LNCaP clone FGC (cell line): ENCODE results near the gene TIAM1.

Experiments
- DNase-seq: peaks from one replicate; pipeline ENCODE4 v3.0.0-alpha.2; 2011; ENCODE audit warnings: low read depth
- H3K4me3 ChIP-seq: 2 replicates; pipeline ENCODE4 v1.5.1; 2011; ENCODE audit warnings: mild to moderate bottlenecking, low read depth, low read length, control low read depth
- TF ChIP-seq, protein P1 (sequence below): IDR thresholded peaks from 2 replicates; pipeline ENCODE4 v1.5.1; 2012; ENCODE audit warnings: mild to moderate bottlenecking; ENCODE audit not compliant: control insufficient read depth, insufficient read depth; ENCODE audit errors: extremely low read depth

Gene TIAM1

DNA sequence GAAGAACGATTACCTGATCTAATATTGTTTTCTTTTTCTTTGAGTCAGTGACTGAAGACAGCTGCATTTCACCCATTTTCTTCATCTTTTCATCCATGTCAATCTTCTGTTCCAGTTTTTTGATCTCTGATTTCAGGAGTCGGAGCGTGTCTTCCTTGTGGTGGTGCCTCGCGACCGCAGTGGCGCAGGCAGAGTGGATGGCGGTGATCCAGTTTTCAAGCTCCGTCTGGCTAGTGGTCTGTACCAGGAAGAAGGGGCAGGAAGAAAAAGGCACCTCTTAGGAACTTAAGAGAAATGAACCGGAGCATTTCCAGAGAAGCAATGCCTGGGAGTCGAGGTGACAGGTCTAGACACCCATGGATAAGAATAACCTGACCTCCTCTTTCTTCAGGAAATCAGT lies 118.3 kb downstream of the TIAM1 start:
- TF ChIP-seq, protein P1, sequence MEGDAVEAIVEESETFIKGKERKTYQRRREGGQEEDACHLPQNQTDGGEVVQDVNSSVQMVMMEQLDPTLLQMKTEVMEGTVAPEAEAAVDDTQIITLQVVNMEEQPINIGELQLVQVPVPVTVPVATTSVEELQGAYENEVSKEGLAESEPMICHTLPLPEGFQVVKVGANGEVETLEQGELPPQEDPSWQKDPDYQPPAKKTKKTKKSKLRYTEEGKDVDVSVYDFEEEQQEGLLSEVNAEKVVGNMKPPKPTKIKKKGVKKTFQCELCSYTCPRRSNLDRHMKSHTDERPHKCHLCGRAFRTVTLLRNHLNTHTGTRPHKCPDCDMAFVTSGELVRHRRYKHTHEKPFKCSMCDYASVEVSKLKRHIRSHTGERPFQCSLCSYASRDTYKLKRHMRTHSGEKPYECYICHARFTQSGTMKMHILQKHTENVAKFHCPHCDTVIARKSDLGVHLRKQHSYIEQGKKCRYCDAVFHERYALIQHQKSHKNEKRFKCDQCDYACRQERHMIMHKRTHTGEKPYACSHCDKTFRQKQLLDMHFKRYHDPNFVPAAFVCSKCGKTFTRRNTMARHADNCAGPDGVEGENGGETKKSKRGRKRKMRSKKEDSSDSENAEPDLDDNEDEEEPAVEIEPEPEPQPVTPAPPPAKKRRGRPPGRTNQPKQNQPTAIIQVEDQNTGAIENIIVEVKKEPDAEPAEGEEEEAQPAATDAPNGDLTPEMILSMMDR = no peak
- no peak overlapping the region for H3K4me3 ChIP-seq
- DNase-seq = no peak

DNA sequence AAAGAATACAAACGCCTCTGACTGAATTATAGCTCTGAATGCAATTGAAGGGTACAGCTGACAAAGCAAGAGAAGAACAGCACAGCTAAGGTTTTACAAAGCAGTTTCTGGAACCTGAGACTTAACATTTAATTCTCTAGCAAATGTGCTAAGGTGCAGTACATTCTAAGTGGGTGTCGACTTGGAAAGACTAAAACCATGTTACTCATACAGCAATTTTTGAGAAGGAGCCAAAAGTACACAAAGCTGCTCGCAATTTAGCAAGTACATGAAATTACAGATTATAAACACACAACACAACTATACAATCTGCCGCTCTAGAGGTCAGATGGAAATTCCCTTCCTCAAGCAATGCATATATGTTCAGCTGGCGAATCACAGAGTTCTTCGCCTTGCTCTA lies 121.9 kb downstream of the TIAM1 start:
- TF ChIP-seq, protein P1 = no peak
- no peak overlapping the region for H3K4me3 ChIP-seq
- DNase-seq = no peak

DNA sequence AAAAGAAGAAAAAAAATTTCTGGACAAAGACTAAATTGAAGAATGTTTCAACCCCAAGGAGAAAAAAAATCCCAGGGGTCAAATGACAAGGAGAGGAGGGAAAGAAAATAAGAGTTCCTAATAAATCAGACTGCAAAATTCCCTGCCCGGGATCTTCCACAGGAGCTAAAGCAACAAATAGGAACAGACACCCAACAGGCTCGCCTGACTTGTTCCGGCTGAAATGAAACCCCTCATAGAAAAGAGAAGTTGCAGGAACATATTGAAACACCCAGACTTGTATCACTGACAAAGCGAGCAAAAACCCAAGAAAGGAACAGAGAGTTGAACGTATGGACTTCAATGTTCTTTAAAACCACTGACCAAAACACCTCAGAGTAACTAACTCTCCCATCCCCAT lies 123.0 kb downstream of the TIAM1 start:
- H3K4me3 ChIP-seq = no peak overlapping the region
- TF ChIP-seq, protein P1 = no peak
- no peak for DNase-seq

DNA sequence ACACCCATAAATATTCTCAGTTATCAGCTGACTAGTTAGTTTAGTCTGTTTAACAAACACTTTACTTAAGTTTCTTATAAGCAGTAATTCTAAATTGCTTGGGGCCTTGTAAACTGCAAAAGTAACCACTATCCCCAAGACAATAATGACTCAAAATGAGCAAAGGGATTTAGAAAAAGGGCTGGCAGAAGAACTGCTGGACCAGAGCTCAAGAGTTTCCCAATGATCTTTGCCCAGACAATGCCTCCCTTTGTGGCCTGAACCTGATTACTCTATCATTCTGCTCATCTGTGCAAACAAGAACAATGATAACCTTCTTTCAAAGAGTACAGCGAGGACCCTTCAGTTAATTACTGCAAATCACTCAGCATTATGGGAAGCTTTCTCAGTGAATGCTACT lies 123.5 kb downstream of the TIAM1 start:
- H3K4me3 ChIP-seq = no peak overlapping the region
- TF ChIP-seq, protein P1 = no peak
- no peak for DNase-seq

DNA sequence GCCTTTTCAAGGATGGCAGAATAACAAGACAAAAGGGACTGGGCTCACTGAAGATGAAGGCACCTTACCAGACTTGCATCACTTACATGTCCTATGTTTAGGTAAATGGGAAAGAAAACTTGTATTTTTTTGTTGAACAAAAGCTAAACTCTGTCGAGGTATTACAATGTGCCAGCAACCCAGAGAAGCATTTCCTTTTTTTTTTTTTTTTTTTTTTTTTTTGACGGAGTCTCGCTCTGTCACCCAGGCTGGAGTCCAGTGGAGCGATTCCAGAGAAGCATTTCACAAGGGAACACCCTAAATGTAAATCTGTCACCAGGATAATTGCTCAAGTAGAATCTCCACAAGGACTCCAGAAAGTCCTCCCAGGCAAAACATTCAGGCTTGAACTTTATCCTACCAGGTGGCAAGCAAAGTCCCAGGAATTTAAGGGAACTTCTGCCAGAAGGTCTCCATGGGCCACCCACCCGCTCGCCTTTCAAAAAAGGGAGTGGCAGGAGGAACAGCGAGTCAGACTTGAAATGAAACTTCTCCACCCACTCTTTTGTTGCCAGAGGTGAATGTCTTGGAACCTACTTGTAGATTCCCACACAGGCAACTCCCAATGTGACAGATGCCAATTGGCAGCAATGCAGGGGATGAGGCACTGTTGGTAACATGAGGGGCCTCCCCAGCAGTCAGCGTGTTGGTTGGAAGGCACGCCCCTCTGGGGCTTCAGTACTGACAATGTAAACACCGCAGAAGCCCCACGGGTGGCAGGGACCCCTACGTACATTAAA lies 125.0 kb downstream of the TIAM1 start:
- TF ChIP-seq, protein P1 = no peak
- DNase-seq = no peak
- no peak overlapping the region for H3K4me3 ChIP-seq

DNA sequence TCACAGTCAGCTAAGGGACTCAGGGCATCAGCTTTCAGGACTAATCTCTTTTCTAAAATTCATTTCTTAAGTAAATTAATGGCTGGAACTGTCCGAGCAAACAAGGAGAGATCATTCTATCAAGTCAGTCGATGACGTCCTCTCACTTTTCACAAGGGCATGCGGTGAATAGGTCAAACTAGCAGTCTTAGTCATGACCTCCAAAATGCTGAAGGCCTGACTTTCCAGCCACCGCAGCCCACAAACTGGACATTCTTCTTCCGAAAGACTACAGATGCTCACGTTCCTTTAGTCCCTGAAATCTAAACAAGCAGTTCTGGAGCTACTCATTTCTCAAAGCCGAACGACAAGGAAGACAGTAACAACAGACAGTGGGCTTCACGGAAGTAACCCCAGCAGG lies 127.9 kb downstream of the TIAM1 start:
- TF ChIP-seq, protein P1 = no peak
- no peak for DNase-seq
- H3K4me3 ChIP-seq = no peak overlapping the region

DNA sequence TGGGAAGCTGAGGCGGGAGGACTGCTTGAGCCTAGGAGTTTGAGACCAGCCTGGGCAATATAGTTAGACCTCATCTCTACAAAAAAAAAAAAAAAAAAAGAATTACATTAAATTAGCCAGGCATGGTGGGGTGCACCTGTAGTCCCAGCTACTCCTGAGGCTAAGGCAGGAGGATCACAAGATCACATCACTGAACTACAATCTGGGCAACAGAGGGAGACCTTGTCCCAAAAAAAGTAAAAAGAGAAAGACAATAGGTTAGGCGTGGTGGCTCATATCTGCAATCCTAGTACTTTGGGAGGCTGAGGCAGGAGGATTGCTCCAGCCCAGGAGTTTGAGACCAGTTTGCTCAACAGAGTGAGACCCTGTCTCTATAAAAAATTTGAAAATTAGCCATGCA lies 130.3 kb downstream of the TIAM1 start:
- DNase-seq = no peak
- TF ChIP-seq, protein P1 = peak; percentile 46
- H3K4me3 ChIP-seq = no peak overlapping the region
